Measurements from ENCODE around the gene KCNC4. TPM values are rescaled to one million over a fixed set of nuclear protein-coding genes. Genes with fewer than 3 reads are reported as not detected.

Gene KCNC4
- total RNA-seq, 1 donor from 2014 or later: 5.9 TPM

DNA sequence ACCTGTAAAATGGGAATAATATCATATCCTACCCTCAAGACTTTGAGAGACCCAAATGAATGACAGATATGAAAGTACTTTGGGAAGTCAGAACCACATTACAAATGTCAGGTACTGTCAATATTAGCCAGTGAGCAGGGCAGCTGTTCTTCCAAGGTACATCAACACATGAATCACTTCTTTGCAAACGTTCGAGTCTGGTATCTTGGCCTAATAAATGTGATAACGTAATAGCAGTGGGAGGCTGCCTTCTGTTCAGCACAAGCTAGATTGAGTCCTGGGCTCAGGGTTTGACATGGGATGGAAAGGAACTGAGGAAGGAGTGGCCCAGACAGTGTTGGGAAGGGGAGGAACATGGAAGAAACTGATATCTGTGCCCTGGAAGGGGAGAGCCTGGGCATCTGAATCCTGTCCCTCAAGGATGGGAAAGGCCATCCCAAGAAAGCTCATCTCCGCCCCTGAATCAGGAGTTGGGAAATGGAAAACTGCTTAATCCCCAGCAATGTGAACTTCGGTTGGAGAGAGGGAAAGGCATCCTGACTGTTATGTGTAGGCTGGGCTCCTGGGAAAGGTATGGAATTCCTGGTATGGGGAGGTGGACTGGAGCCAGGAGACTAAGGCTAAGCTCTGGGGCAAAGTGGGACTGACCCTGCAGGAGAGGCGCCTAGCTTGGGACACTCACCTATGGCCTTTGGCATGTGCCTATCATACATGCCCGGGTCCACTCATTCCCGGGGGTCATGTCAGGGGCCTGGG is 14.3 kb downstream of the KCNC4 start:
- no peaks in the 10 kb centered on the region for H3K4me1 Mint-ChIP-seq
- no peak overlapping the region for H3K27ac Mint-ChIP-seq (ENCODE audit: unreplicated experiment)
- no peak for DNase-seq (ENCODE audit: low read depth, low spot score)

DNA sequence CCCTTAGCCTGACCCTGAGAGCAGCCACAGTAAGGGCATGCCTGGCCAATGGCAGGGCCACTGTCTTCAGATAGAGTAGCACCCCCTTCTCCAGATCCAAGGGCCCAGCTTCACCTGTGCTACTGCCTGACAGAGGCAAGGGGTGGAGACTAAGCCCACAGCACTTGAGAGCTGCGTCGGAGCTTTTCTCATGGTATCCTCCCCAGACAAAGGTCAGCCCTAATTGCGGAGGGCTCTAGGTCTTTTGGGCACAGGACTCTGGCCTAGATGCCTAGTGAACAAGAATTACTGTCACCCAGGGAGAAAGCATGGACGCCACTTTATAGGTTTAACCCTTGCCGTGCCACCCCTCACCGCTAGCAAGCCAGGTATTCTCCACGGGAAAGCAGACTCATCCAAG is 15.1 kb downstream of the KCNC4 start:
- Mint-ChIP-seq H3K4me3 (no peak overlapping the region), H3K4me1 (no peaks in the 10 kb centered on the region), H3K27ac (ENCODE audit: unreplicated experiment) (no peak overlapping the region)

More for the DNA sequence above, 14.3 kb downstream of the KCNC4 start:
- TF ChIP-seq, protein P1, sequence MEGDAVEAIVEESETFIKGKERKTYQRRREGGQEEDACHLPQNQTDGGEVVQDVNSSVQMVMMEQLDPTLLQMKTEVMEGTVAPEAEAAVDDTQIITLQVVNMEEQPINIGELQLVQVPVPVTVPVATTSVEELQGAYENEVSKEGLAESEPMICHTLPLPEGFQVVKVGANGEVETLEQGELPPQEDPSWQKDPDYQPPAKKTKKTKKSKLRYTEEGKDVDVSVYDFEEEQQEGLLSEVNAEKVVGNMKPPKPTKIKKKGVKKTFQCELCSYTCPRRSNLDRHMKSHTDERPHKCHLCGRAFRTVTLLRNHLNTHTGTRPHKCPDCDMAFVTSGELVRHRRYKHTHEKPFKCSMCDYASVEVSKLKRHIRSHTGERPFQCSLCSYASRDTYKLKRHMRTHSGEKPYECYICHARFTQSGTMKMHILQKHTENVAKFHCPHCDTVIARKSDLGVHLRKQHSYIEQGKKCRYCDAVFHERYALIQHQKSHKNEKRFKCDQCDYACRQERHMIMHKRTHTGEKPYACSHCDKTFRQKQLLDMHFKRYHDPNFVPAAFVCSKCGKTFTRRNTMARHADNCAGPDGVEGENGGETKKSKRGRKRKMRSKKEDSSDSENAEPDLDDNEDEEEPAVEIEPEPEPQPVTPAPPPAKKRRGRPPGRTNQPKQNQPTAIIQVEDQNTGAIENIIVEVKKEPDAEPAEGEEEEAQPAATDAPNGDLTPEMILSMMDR (conservative IDR thresholded peaks at IDR 0.05): no peak
- H3K36me3 Mint-ChIP-seq (ENCODE audit: low read depth): no peaks in the 10 kb centered on the region
- no peak overlapping the region for H3K4me3 Mint-ChIP-seq
- no peaks in the 10 kb centered on the region for H3K9me3 Mint-ChIP-seq
- no peaks in the 10 kb centered on the region for H3K27me3 Mint-ChIP-seq (ENCODE audit: low read depth)

DNA sequence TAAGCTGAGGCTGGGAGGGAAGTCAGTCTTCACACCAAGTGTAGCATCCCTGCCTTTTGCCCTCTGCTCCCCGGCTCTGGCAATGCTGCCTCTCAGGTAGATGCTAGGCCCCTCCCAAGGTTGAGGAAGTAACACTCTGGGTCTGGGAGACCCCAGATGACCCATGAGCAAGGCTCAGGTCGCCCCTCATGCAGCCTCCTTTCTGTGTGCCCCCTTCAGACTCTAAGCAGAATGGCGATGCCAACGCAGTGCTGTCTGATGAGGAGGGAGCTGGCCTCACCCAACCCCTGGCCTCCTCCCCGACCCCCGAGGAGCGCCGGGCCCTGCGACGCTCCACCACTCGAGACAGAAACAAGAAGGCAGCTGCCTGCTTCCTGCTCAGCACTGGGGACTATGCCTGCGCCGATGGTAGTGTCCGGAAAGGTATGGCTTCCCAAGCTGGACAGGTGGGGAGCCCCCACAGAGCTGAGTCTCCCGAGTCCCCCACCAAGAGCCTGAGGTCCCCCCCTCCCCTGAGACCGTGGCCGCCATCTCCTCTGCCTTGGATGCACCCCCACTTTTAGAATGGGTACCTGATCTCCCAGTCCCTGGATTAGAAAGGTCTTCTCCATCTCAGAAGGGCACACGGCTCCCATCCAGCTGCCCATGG is 15.8 kb downstream of the KCNC4 start:
- Mint-ChIP-seq H3K27me3 (ENCODE audit: low read depth) (no peaks in the 10 kb centered on the region), H3K4me3 (no peak overlapping the region), H3K9me3 (no peaks in the 10 kb centered on the region), H3K36me3 (ENCODE audit: low read depth) (no peaks in the 10 kb centered on the region), H3K27ac (ENCODE audit: unreplicated experiment) (no peak overlapping the region), H3K4me1 (no peaks in the 10 kb centered on the region)
- no peak for DNase-seq (ENCODE audit: low read depth, low spot score)
- TF ChIP-seq, protein P1 (conservative IDR thresholded peaks at IDR 0.05): no peak

More for the DNA sequence above, 15.1 kb downstream of the KCNC4 start:
- H3K27me3 Mint-ChIP-seq (ENCODE audit: low read depth): no peaks in the 10 kb centered on the region
- TF ChIP-seq, protein P1 (conservative IDR thresholded peaks at IDR 0.05): no peak
- DNase-seq (ENCODE audit: low read depth, low spot score): no peak
- no peaks in the 10 kb centered on the region for H3K9me3 Mint-ChIP-seq
- no peaks in the 10 kb centered on the region for H3K36me3 Mint-ChIP-seq (ENCODE audit: low read depth)

DNA sequence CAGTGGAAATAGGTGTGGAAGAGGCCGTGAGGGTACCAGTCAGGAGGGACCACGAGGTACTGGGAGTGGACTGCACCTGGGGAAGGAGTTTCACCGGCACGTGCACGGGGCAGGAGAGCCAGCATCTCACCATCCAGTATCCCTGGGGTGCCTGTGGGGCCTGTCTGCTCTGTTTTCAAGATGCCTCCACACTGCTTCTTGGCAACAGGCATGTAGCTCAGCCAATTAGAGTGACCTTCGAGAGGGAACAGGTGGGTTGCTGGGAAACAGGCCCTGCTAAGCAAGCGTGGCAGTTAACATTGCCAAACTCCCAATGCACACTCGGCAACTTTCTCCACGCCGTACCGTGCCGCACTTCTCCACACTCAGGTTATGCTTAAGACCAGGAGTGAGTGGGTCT is 17.7 kb downstream of the KCNC4 start:
- Mint-ChIP-seq H3K36me3 (ENCODE audit: low read depth) (no peaks in the 10 kb centered on the region), H3K27ac (ENCODE audit: unreplicated experiment) (no peak overlapping the region), H3K27me3 (ENCODE audit: low read depth) (no peaks in the 10 kb centered on the region), H3K4me3 (no peak overlapping the region), H3K9me3 (no peaks in the 10 kb centered on the region), H3K4me1 (no peaks in the 10 kb centered on the region)
- no peak for DNase-seq (ENCODE audit: low read depth, low spot score)
- TF ChIP-seq, protein P1 (conservative IDR thresholded peaks at IDR 0.05): no peak

- no peaks in the 10 kb centered on the region for H3K27me3 Mint-ChIP-seq (ENCODE audit: low read depth)
- no peak for DNase-seq (ENCODE audit: low read depth, low spot score)
- no peak overlapping the region for H3K27ac Mint-ChIP-seq (ENCODE audit: unreplicated experiment)
- no peaks in the 10 kb centered on the region for H3K9me3 Mint-ChIP-seq
- no peak overlapping the region for H3K4me3 Mint-ChIP-seq
- H3K4me1 Mint-ChIP-seq: no peaks in the 10 kb centered on the region
- TF ChIP-seq, protein P1 (conservative IDR thresholded peaks at IDR 0.05): no peak
- no peaks in the 10 kb centered on the region for H3K36me3 Mint-ChIP-seq (ENCODE audit: low read depth)
Measured at GRCh38 chr1:110228381-110228780, 18.3 kb downstream of the KCNC4 start.

Data from neural crest cell (in vitro differentiated cells).